ENCODE results near the gene BCAS3. TPM values are rescaled to one million over a fixed set of nuclear protein-coding genes. Genes with fewer than 3 reads are reported as not detected.

The BCAS3 gene
- total RNA-seq, 2 experiments from 2014 or later = 5.1 to 6.9 TPM

DNA sequence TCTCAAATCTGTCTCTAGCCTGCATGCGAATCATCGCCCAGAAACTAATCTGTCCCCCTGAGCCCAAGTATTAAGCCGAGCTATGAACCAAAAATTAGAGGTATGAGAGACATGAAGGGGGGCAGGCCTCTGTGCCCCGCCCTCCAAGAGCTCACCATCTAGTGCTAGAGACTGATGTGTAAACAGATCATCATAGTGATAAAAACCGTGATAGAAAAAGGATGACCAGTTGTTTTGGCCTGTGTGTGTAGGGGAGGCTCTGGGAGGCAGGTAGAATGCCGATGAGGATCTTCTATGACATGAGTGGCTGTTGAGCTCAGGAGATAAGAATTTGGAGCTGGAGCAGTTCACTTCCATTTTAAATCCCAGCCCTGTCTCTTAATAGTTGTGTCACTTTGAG lies 632.9 kb downstream of the BCAS3 start:
- no peak overlapping the region for H3K27ac Mint-ChIP-seq
- ATAC-seq = no peak
- intact Hi-C loops (cut with micrococcal nuclease) = no loop called here
- no peaks in the 10 kb centered on the region for H3K36me3 Mint-ChIP-seq (ENCODE audit: low read depth)
- H3K27me3 Mint-ChIP-seq = no peaks in the 10 kb centered on the region
- DNase-seq = no peak
- ChIA-PET POLR2A (no interaction called here), CTCF (no interaction called here)
- no peaks in the 10 kb centered on the region for H3K4me1 Mint-ChIP-seq (ENCODE audit: low read depth)
- no peaks in the 10 kb centered on the region for H3K9me3 Mint-ChIP-seq
- no peak for TF ChIP-seq CTCF (IDR thresholded peaks at IDR 0.05)
- H3K4me3 Mint-ChIP-seq = no peak overlapping the region

GRCh38 chr17:61312406-61313295 lies 635.0 kb downstream of the BCAS3 start:
- no peaks in the 10 kb centered on the region for H3K9me3 Mint-ChIP-seq
- POLR2A ChIA-PET = no interaction called here
- no peak overlapping the region for H3K4me3 Mint-ChIP-seq
- ATAC-seq (no peak), DNase-seq (no peak)
- no peak for TF ChIP-seq CTCF (IDR thresholded peaks at IDR 0.05)
- CTCF ChIA-PET = no interaction called here
- H3K4me1 Mint-ChIP-seq (ENCODE audit: low read depth) = no peaks in the 10 kb centered on the region
- no peak overlapping the region for H3K27ac Mint-ChIP-seq
- no peaks in the 10 kb centered on the region for H3K36me3 Mint-ChIP-seq (ENCODE audit: low read depth)
- no peaks in the 10 kb centered on the region for H3K27me3 Mint-ChIP-seq
- intact Hi-C loops (cut with micrococcal nuclease) = no loop called here

DNA sequence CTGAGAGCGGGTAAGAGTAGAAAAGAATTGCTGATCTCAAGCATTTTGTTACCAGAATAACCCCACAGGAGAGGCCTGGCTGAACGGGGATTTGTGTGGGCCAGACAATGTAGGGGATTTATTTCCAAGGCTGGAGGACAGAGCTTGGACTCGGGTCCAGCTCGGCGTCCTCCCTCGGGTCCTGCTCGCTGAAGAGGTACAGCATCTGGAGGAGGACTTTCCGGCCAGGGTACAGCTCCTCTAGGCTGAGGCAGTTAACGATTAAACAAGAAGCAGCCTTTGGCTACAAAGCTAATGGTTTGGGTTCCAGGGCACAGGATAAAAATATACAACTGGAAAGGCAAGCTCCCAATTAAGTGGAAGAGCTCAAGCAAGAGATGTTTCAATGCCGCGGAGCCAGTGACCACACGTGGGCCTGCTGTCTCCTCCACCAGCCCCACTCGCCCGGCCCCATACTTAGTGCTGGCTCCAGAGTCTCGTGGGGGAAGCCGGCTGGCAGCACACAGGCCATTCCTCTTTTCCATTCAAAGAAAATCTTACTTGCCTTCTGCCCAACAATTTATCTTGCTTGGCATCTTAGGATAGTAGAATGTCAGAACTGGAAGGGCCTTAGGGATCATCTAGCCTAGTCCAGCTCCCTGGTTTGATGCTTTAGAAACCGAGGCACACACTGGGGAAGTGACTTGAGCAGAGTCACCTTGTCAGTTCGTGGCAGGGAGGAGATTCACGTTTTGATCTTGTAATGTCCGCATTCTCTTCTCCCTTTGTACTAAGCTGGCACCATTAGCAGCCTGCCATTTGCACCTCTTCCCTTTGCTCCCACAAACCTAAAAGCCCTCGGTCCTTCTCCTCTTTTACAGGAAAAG lies 636.0 kb downstream of the BCAS3 start:
- no peaks in the 10 kb centered on the region for H3K27me3 Mint-ChIP-seq
- no peak for ATAC-seq
- no peak for DNase-seq
- TF ChIP-seq CTCF (IDR thresholded peaks at IDR 0.05) = no peak
- no peaks in the 10 kb centered on the region for H3K4me1 Mint-ChIP-seq (ENCODE audit: low read depth)
- ChIA-PET CTCF (no interaction called here), POLR2A (no interaction called here)
- no peak overlapping the region for H3K4me3 Mint-ChIP-seq
- H3K27ac Mint-ChIP-seq = no peak overlapping the region
- no peaks in the 10 kb centered on the region for H3K9me3 Mint-ChIP-seq
- intact Hi-C loops (cut with micrococcal nuclease) = no loop called here
- no peaks in the 10 kb centered on the region for H3K36me3 Mint-ChIP-seq (ENCODE audit: low read depth)

GRCh38 chr17:61314368-61315078 lies 636.9 kb downstream of the BCAS3 start:
- intact Hi-C loops (cut with micrococcal nuclease) = no loop called here
- DNase-seq (no peak), ATAC-seq (no peak)
- H3K27ac Mint-ChIP-seq = no peak overlapping the region
- ChIA-PET POLR2A (interaction anchor here (0.6 kb wide), 1 partner anchor 213 kb away, joined by 3 read pairs; no protein-coding TSS in a partner anchor), CTCF (no interaction called here)
- no peaks in the 10 kb centered on the region for H3K27me3 Mint-ChIP-seq
- H3K9me3 Mint-ChIP-seq = no peaks in the 10 kb centered on the region
- H3K4me3 Mint-ChIP-seq = no peak overlapping the region
- TF ChIP-seq CTCF (IDR thresholded peaks at IDR 0.05) = no peak
- no peaks in the 10 kb centered on the region for H3K36me3 Mint-ChIP-seq (ENCODE audit: low read depth)
- no peaks in the 10 kb centered on the region for H3K4me1 Mint-ChIP-seq (ENCODE audit: low read depth)

All from activated CD8-positive, alpha-beta T cell treated with anti-CD3 and anti-CD28 coated beads for 36 hours (primary cell).